Endometrial microvascular endothelial cells (primary cell): ENCODE data around the gene GPC5. TPM values are rescaled to one million over a fixed set of nuclear protein-coding genes. Genes with fewer than 3 reads are reported as not detected.
"Not testable (repeated sequence)": the region's sequence is repeated elsewhere in the genome, so short reads cannot be mapped to it uniquely, and the experiment has no call there.

Source experiments
- in situ Hi-C: cut with HindIII; loops from 2 replicates; pipeline ENCODE4 v1.10.0; 2017; ENCODE audit warnings: low sequenced_read_pairs, low pct_unique_long_range_greater_than_20kb; ENCODE audit errors: inconsistent ontology term
- total RNA-seq: library from RNA; depleted of rRNA; stranded (reverse); fragments of >200 nt; gene quantifications from one replicate; pipeline ENCODE4 v1.2.3, GENCODE V29; 2015; ENCODE audit errors: inconsistent ontology term

The GPC5 gene
- total RNA-seq, 1 donor from 2014 or later: 0.46 TPM

DNA sequence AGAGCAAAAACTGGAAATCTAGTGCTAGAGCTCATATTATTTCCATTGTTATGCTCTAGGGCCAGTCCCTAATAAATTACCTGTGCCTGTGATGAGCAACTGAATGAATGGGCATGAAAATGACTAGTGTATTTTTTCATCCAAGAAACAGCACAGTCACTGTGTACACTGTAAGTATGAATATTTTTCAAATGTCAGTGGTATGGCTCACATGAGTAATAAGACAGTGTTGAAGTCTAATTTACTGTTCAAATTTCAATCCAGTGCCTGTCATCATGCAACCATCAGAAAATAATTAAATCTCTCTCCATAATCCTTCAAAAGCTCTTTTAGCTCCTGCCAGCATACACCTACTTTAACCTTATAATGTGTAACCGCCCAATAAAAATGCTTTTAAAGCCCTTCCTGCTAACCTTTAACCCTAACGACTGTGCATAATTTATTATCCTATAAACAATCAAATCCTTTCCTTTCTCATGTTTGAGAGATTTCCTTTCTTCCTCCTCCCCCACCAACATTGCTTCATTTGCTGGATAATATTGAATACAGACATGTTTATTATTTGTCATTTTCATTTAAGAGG is 378.3 kb downstream of the GPC5 start:
- in situ Hi-C loops: no loop called here

DNA sequence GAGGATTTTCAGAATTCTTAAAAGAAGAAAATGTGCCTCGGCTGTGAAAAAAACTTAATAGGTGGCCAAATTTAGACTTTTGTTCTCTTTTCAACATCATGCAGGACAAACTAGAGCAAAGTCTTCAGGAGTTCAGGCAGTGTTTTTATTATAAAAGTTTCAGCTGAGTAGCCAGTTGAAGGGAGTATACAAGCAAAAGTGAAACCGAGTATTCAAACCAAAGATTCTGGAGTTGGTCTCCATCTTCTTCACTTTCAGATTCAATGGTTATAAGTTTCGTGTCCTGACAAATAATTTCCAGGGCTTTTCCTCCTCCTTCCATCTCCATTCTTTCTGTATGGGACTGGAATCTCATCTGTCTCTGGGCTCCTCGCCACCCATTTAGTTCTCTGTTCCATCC is 379.7 kb downstream of the GPC5 start:
- in situ Hi-C loops: no loop called here

DNA sequence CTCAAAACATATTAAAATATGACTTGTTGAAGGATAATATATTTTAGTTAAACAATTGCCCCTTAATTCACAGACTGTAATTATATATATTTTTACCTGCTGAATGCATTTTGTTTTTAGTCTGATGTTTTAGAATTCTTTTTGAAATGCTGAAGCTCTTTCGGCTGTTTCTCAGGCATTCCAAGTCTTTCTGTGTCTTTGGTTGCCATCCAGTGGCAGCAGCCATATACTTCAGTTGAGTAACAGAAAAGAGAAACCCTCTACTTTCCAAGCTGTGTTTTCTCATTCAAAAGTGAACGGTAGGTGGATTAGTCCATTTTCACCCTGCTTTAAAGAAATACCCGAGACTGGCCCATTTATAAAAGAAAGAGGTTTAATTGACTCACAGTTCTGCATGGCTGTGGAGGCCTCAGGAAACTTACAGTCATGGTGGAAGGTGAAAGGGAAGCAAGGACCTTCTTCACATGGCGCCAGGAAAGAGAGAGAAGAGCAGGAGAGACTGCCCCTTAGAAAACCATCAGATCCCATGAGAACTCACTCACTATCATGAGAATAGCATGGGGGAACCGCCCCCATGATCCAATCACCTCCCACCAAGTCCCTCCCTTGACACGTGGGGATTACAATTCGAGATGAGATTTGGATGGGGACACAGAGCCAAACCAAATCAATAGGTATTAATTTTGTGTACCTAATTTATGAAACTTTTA is 383.7 kb downstream of the GPC5 start:
- in situ Hi-C loops: not testable (repeated sequence)

DNA sequence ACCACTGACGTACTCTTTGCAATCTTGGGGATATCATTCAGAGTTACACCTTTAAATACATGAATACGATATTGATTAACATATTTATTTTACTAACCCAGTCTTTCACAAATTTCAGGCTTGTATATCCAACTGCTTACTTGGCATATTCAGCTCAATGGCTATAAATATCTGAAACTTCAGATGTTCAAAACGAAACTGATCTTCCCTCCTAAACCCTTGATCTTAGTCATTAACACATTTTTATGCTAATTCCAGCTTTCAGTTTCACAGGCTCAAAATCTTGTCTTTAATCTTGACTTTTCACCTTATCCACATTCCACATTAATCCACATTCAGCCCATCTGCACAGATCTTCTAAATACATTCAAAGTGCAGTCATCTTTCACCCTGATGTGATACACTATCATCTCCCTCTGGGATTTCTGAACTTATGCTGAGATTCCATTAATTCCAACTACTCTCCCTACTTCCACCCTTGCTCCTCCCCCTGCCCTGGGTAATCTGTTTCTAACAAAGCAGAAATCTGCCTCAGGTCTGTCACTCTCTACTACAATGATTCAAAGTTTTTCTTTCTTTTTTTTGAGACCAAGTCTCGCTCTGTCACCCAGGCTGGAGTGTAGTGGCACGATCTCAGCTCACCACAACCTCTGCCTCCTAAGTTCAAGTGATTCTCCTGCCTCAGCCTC is 387.2 kb downstream of the GPC5 start:
- in situ Hi-C loops: no loop called here

DNA sequence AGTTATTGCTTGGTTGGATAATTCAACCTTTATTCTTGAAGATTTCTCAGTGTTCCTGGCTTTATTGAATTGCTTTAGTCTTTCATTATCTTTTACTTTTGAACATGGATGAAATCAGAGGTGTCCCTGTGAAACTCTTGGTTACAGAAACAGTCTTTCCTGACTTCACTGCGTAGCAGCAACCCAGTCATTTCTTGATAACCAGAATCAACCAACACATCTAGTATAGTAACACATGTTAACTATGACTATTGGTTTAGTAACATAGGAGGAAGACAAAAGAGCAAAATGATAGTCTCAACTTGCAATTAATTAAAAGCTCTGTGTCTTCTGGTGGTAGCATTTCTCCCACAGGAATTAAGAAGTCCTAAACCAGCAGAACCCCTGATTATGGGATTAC is 393.6 kb downstream of the GPC5 start:
- in situ Hi-C loops: no loop called here

DNA sequence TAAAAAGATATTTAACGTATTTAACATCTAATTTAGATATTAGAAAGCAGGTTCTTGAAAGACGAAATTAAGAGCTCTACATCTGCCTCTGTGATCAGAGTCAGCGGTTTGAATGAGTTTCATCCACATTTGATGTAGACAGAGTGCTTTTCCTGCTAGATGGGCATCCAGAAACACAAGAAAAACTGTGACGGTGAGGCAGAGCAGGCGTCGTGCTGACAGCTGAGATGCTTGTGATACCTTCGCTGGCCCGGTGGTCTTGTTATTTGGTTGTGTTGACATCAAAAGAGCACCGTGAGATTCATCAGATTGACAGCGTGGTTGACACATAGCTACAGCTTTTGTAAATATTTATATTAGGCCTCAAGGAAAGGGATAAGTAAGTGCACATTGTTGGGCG is 399.1 kb downstream of the GPC5 start:
- in situ Hi-C loops: no loop called here

DNA sequence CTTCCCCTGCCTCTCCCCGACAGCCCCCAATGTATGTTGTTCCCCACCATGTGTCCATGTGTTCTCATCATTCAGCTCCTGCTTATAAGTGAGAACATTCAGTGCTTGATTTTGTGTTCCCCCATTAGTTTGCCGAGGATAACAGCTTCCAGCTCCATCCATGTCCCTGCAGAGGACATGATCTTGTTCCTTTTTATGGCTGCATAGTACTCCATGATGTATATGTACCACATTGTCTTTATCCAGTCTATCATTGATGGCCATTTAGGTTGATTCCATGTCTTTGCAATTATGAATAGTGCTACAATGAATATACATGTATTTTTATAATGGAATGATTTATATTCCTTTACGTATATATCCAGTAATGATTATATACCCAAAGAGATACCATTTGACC is 399.9 kb downstream of the GPC5 start:
- in situ Hi-C loops: not testable (repeated sequence)

DNA sequence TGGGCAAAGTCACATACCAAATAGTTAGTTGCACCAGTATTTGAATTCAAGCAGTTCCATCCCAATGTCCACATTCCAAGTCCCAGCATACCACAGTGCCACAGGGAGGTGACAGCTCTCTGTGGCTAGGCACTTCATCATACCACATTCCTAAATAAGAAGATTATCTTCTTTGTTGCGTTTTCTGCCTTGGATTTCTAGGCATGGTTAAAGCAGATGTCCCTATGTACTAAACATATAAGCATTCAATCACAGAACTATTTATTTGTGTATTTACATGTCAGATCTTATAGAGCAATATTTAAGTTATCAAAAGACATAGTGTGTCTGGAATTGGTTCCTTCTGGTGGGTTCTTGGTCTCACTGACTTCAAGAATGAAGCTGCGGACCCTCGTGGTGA is 403.4 kb downstream of the GPC5 start:
- in situ Hi-C loops: not testable (repeated sequence)

DNA sequence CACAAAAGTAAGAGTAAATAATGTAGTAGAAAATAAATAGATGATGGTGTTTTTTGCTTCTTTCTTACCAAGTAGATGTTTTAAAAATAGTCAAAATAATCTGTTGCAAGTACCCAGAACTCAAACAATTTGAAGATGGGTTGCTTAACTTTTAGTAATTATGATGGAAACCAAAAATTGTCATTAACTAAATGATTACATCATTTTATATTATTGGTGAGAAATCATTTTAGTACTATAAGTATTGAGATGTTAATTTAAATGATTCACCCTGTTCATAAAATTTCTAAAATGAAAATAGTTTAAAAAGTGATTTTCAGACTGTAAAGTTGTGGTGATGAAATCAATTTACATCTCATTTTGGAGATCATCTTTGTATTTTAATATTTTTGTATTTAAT is 404.5 kb downstream of the GPC5 start:
- in situ Hi-C loops: no loop called here

DNA sequence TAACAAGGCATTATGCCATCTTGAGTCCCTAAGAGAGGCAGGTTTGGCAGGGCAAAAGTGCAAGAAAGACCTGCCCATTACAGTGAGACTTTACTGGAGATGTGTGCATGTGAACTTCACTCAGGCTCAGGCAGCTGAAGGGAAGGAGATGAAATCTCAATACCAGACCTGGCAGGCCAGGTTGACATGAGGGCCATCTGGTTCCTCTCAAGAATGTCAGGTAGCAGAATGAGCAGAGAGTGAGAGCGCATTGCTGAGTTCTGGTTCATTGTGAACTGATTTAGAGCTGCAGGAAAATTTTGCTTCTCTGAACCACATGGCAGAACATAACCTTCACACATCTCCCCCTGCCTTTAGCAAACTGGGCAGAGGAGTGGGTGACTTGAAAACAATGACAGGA is 406.3 kb downstream of the GPC5 start:
- in situ Hi-C loops: no loop called here

DNA sequence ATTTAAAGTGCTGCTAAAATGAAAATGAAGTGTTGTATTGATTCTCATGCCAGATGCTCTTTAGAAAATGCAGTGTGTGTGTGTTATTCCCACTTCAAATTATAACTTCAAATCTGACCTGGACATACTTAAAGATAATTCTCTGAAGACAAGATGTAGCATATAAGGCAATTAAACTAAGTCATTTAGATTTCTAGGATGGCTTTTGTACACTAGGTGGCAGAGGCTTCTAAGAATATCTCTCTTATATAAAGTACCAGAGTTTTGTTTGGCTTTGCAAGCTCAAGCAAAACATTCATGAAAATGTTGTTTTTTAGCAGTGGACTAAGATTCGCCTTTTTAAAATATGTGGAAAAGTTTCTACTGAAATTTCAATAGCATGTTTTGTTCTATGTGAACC is 407.2 kb downstream of the GPC5 start:
- in situ Hi-C loops: no loop called here

DNA sequence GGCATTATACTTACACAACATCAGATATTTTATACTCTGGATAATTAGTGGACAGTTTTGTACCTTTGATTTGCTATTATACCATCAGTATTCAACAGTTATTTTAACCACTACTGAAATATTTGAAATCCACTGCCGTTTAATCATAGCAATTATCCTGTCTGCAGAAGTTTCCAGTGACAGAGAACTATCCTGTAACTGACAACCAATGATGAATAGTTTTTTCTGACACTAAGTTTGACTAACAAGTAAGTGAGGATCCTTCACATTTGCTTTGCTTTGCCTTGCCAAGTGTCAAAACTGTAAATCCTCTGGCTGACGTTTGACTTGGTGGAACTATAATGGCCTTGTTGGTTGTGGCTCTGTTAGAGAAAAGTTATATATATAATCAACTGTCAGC is 410.7 kb downstream of the GPC5 start:
- in situ Hi-C loops: no loop called here

DNA sequence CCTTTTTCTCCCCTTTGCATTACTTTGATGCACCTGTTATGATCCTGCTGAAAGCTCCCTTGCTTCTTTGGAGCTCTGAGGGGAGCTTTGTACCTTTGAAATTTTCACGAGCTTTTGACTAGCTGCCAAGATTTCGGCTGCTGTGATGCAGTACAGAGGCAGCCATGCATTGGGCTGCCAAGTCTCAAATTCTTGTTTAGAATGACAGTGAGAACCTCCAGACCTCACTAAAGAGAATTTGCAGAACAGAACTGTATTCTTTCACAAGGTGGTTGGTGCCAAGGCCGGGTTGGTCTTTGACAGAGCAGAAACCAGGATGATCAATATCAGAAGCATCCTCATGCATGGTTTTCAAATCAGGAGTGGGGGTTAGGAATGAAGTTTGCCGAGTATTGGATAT is 414.8 kb downstream of the GPC5 start:
- in situ Hi-C loops: no loop called here

DNA sequence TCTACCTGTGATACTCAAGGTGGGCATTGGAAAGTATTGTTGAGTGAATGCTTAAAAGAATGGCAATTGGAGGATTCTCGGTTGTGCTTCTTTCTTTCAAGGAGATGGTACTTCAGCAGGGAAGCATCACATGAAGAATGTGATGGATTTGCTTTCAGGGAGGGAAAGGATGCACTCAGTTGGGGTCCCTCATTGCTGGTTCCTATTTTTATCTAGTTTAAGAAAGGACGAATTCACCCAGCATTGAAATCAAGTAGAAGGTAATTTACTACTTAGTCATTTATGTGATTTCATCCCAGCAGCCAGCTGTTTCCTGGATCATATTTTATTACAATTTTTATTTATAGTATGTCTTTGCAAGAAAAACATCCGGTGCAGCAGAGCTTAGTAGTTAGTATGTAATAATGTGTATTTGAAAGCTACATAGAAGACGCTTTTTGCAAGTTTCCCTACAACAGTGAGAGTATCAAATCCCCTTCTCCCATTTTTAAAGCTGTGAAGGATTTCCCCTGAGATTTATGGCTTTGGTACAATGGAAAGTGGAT is 417.9 kb downstream of the GPC5 start:
- in situ Hi-C loops: no loop called here

DNA sequence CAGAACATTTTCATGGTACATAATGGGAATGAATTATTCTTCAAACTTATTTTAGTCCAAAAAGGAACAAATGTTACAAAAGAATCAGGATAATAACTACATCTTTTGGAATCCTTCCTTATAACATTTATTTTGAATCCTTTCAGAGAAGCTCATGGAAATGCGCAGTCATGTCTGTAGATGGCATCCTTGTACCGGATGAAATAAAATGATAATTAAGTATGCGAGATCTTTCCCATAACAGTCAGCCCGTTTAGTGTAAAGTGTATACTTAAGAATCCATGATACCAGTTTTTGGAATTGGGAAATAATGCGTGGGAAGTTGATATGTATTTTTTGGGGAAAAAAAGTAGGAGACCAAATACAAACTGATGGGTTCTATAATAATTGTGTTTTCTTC is 418.8 kb downstream of the GPC5 start:
- in situ Hi-C loops: no loop called here

DNA sequence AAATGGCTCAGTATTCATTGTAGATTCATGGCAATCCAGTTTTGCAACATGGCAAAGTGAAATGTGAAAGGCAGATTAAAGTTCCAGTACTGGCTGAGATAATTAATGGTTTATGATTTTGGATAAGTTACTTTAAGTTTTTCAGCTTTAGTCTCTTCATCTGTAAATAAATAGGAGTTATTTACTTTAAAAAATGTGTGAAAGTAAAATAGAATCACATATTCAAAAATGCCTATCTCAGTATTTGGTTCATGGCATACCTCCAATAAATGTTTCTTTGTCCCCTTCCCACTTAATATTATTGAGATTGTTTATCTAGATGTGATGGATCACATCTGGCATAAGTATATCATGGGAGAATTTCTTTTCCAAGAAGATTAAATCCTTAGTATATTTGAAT is 426.0 kb downstream of the GPC5 start:
- in situ Hi-C loops: no loop called here

DNA sequence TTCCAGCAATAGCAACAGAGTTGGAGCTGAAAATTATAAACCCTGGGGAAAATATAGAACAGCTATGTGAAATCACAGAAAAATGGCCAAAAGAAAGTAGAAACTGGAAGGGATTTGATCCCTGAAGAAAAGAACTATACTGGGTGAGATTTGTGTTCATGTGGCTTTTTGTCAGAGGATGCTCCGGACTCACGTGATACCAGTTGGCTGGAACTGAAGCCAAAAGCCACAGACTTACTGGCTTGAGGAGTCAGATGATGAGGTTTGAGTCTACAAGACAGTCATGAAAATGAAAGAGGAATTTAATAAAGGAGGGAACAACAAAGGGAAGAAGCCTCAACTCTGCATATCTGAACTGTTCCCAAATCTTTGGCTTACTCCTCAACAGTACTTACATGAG is 427.1 kb downstream of the GPC5 start:
- in situ Hi-C loops: no loop called here

DNA sequence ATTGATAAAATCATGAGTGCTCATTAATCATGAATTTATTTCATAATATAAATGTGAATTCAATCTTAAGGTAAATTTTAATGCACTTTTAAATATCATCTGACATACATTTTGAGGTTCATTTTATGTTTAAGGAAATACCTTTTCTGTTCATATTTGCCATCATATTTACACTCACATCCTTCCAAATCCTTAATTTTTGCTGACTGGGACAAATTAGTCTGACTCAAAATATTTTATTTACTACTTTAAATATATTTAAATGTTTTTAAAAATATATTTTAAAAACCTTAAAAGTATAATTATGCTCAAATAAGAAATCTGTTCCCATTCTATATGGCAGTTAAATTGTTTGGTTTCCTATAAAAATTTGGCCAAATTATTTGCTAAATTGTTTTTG is 438.1 kb downstream of the GPC5 start:
- in situ Hi-C loops: no loop called here

DNA sequence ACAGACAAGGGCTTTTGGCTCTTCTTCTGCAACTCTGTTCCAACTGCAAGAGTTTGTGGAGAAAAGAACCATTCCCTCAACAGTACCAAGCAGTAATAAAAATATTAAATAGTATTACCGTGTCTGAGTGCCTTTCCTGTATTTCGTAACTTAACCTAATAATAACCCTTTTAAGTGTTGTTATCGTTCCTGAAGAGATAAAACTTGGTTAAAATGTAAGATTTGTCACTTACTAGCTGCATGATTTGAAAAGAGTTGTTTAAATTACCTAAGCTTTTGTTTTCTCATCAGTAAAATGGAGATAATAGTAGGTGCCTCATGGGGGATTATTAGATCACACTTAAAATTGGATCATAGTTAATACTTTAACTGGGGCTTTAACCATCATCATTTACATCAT is 447.2 kb downstream of the GPC5 start:
- in situ Hi-C loops: no loop called here

DNA sequence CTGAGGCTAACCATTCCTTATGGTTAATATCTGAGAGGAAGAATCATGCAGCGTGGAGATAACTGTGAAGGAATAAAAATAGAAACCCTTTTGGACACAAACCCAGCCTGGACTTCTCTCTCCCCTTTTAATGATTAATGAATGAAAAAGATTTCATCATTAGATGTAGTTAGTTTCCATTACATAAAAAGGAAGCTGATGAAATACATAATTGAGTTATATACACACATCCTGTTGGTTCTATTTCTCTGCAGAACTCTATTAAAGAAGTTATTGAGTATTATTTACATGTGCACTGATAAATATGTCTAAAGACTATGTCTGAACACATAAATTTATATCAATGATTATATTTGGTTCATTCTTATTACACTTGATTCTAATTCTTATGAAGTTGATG is 465.3 kb downstream of the GPC5 start:
- in situ Hi-C loops: no loop called here
